HEK293 (cell line): ENCODE measurements around the gene ADAMTS8.

Experiments used
- CTCF ChIA-PET: fragments of 350-600 bp; formaldehyde crosslinking; extraction: SDS; loops from one replicate; lab custom pipeline; 2021; ENCODE audit warnings: antibody characterized with exemption; lab: Yijun Ruan, JAX
- POLR2A ChIA-PET: fragments of 300-600 bp; formaldehyde crosslinking; extraction: SDS; loops from one replicate; lab custom pipeline; 2020; ENCODE audit warnings: antibody characterized with exemption, inconsistent platforms; lab: Yijun Ruan, JAX
- H3K27ac ChIP-seq: fragments of 200-500 bp; sonication (Bioruptor generic); 2 replicates; pipeline ENCODE4 v1.5.1; 2014; ENCODE audit warnings: low read depth, low read length, control low read depth, inconsistent platforms; ENCODE audit errors: extremely low read depth
- H3K36me3 ChIP-seq, 2 experiments: fragments of 200-500 bp in 1 of 2; sonication (Bioruptor generic) in 1 of 2; 1 replicate in 1 of 2; 2 replicates in 1 of 2; pipeline ENCODE4 v1.5.1; 2014 to 2017; ENCODE audit warnings: inconsistent platforms in 2 of 2, low read length in 2 of 2; ENCODE audit not compliant: control insufficient read depth in 2 of 2, insufficient read depth in 1 of 2
- H3K4me1 ChIP-seq: fragments of 200-500 bp; sonication (Bioruptor generic); 2 replicates; pipeline ENCODE4 v1.5.1; 2014; ENCODE audit warnings: mild to moderate bottlenecking, low read length, inconsistent platforms; ENCODE audit not compliant: control insufficient read depth, insufficient read depth
- H3K4me3 ChIP-seq: 2 replicates; pipeline ENCODE4 v1.5.1; 2011; ENCODE audit warnings: low read depth, mild to moderate bottlenecking, control low read depth, low read length, moderate library complexity
- H3K9me3 ChIP-seq: fragments of 200-500 bp; sonication (Bioruptor generic); 2 replicates; pipeline ENCODE4 v1.5.1; 2014; ENCODE audit warnings: low read depth, low read length, inconsistent platforms; ENCODE audit not compliant: control insufficient read depth, insufficient read depth
- ATF2 ChIP-seq: fragments of 450-650 bp; formaldehyde crosslinking; IDR thresholded peaks from 2 replicates; pipeline ENCODE4 v1.5.1; 2016; ENCODE audit warnings: missing biosample characterization, missing genetic modification characterization, low read depth
- EGR2 ChIP-seq: fragments of 450-650 bp; formaldehyde crosslinking; IDR thresholded peaks from 2 replicates; pipeline ENCODE4 v1.5.1; 2016; ENCODE audit warnings: low read depth, missing biosample characterization, missing genetic modification characterization
- FEZF1 ChIP-seq: fragments of 450-650 bp; formaldehyde crosslinking; IDR thresholded peaks from 2 replicates; pipeline ENCODE4 v1.5.1; 2016; ENCODE audit warnings: missing biosample characterization, missing genetic modification characterization
- GLI4 ChIP-seq: fragments of 450-650 bp; formaldehyde crosslinking; IDR thresholded peaks from 2 replicates; pipeline ENCODE4 v1.5.1; 2016; ENCODE audit warnings: missing biosample characterization, missing genetic modification characterization
- GLIS1 ChIP-seq: fragments of 450-650 bp; formaldehyde crosslinking; IDR thresholded peaks from 2 replicates; pipeline ENCODE4 v1.5.1; 2016; ENCODE audit warnings: missing biosample characterization, missing genetic modification characterization
- HOXD13 ChIP-seq: sonication (generic); formaldehyde crosslinking; IDR thresholded peaks from 2 replicates; pipeline ENCODE4 v1.8.0; 2022; ENCODE audit warnings: missing genetic modification reagents, borderline replicate concordance
- INSM2 ChIP-seq: fragments of 450-650 bp; formaldehyde crosslinking; IDR thresholded peaks from 2 replicates; pipeline ENCODE4 v1.5.1; 2016; ENCODE audit warnings: missing biosample characterization, missing genetic modification characterization
- OSR2 ChIP-seq: fragments of 450-650 bp; formaldehyde crosslinking; IDR thresholded peaks from 2 replicates; pipeline ENCODE4 v1.5.1; 2016; ENCODE audit warnings: missing biosample characterization, missing genetic modification characterization
- PRDM1 ChIP-seq: fragments of 450-650 bp; formaldehyde crosslinking; IDR thresholded peaks from 2 replicates; pipeline ENCODE4; 2016; ENCODE audit warnings: missing biosample characterization, missing genetic modification characterization
- REST ChIP-seq: fragments of 450-650 bp; formaldehyde crosslinking; IDR thresholded peaks from 2 replicates; pipeline ENCODE4 v1.5.1; 2016; ENCODE audit warnings: missing biosample characterization, missing genetic modification characterization
- SP7 ChIP-seq: fragments of 450-650 bp; formaldehyde crosslinking; IDR thresholded peaks from 2 replicates; pipeline ENCODE4 v1.5.1; 2016; ENCODE audit warnings: missing biosample characterization, missing genetic modification characterization
- ZBTB1 ChIP-seq: fragments of 450-650 bp; formaldehyde crosslinking; IDR thresholded peaks from 2 replicates; pipeline ENCODE4 v1.5.1; 2016; ENCODE audit warnings: missing biosample characterization, missing genetic modification characterization
- ZBTB17 ChIP-seq: fragments of 450-650 bp; formaldehyde crosslinking; IDR thresholded peaks from 2 replicates; pipeline ENCODE4 v1.5.1; 2016; ENCODE audit warnings: missing biosample characterization, missing genetic modification characterization
- ZFP69B ChIP-seq: fragments of 450-650 bp; formaldehyde crosslinking; IDR thresholded peaks from 2 replicates; pipeline ENCODE4 v1.5.1; 2016; ENCODE audit warnings: missing biosample characterization, missing genetic modification characterization
- ZNF10 ChIP-seq: fragments of 450-650 bp; formaldehyde crosslinking; IDR thresholded peaks from 2 replicates; pipeline ENCODE4 v1.5.1; 2017; ENCODE audit warnings: missing biosample characterization, missing genetic modification characterization
- ZNF121 ChIP-seq: fragments of 450-650 bp; formaldehyde crosslinking; IDR thresholded peaks from 2 replicates; pipeline ENCODE4 v1.5.1; 2016; ENCODE audit warnings: missing biosample characterization, missing genetic modification characterization
- ZNF148 ChIP-seq: fragments of 450-650 bp; formaldehyde crosslinking; IDR thresholded peaks from 2 replicates; pipeline ENCODE4 v1.5.0; 2017; ENCODE audit warnings: missing biosample characterization, missing genetic modification characterization, borderline replicate concordance
- ZNF366 ChIP-seq: fragments of 450-650 bp; formaldehyde crosslinking; conservative IDR thresholded peaks from 2 replicates; pipeline ENCODE4 v1.5.1; 2016; ENCODE audit warnings: missing biosample characterization, missing genetic modification characterization
- ZNF561 ChIP-seq: fragments of 450-650 bp; IDR thresholded peaks from 2 replicates; pipeline ENCODE4 v1.5.1; 2018; ENCODE audit warnings: missing biosample characterization, missing genetic modification characterization, borderline replicate concordance
- ZNF585B ChIP-seq: fragments of 450-650 bp; formaldehyde crosslinking; IDR thresholded peaks from 2 replicates; pipeline ENCODE4 v1.5.1; 2016; ENCODE audit warnings: missing biosample characterization, missing genetic modification characterization
- ZNF610 ChIP-seq: fragments of 450-650 bp; formaldehyde crosslinking; IDR thresholded peaks from 2 replicates; pipeline ENCODE4 v1.5.1; 2016; ENCODE audit warnings: missing biosample characterization, missing genetic modification characterization, borderline replicate concordance
- ZNF621 ChIP-seq: fragments of 450-650 bp; formaldehyde crosslinking; IDR thresholded peaks from 2 replicates; pipeline ENCODE4 v1.5.1; 2017; ENCODE audit warnings: missing biosample characterization, missing genetic modification characterization
- ZNF768 ChIP-seq: fragments of 450-650 bp; formaldehyde crosslinking; IDR thresholded peaks from 2 replicates; pipeline ENCODE4 v1.5.1; 2018; ENCODE audit warnings: missing biosample characterization, mild to moderate bottlenecking, missing genetic modification characterization
- ZNF843 ChIP-seq: fragments of 450-650 bp; formaldehyde crosslinking; IDR thresholded peaks from 2 replicates; pipeline ENCODE4 v1.5.1; 2016; ENCODE audit warnings: missing biosample characterization, missing genetic modification characterization
- ZSCAN16 ChIP-seq: fragments of 450-650 bp; formaldehyde crosslinking; IDR thresholded peaks from 2 replicates; pipeline ENCODE4 v1.5.1; 2016; ENCODE audit warnings: missing biosample characterization, missing genetic modification characterization
- ZSCAN4 ChIP-seq: fragments of 450-650 bp; formaldehyde crosslinking; IDR thresholded peaks from 2 replicates; pipeline ENCODE4 v1.5.1; 2017; ENCODE audit warnings: missing biosample characterization, missing genetic modification characterization

ADAMTS8 gene

GRCh38 chr11:130386056-130386455, 42.4 kb downstream of the ADAMTS8 start (continued):
- no peak for TF ChIP-seq ATF2 (tag by site-specific recombination)
- no peak for TF ChIP-seq ZNF121 (tag by site-specific recombination)
- no peak for TF ChIP-seq ZNF366 (tag by site-specific recombination)

GRCh38 chr11:130383344-130384211, 44.8 kb downstream of the ADAMTS8 start:
- no peak overlapping the region; the same call in 1 of the 2 replicates for H3K27ac ChIP-seq
- ChIA-PET POLR2A (interaction anchor here (0.7 to 1.3 kb wide), 2 partner anchors 12 to 20 kb away, joined by 3 to 4 read pairs; no protein-coding TSS in a partner anchor), CTCF (no interaction called here)
- no peaks in the 10 kb centered on the region for H3K36me3 ChIP-seq
- H3K4me1 ChIP-seq, result 0 out of 2 replicates have a peak, but pooled peaks cover 3% of the 10 kb centered on the region
- no peak overlapping the region for H3K4me3 ChIP-seq
- H3K9me3 ChIP-seq, result no peaks in the 10 kb centered on the region
- no peak for TF ChIP-seq PRDM1 (tag by site-specific recombination)
- no peak for TF ChIP-seq ZNF843 (tag by site-specific recombination)
- TF ChIP-seq INSM2, result no peak
- TF ChIP-seq EGR2 (tag by site-specific recombination), result no peak
- peak; percentile 25; the same call in 1 of the 2 replicates for TF ChIP-seq SP7 (tag by site-specific recombination)
- TF ChIP-seq ZSCAN4 (tag by site-specific recombination), result no peak
- TF ChIP-seq REST (tag by site-specific recombination), result no peak
- no peak for TF ChIP-seq ZNF10 (tag by site-specific recombination)
- 0 out of 2 replicates have a peak, but pooled peaks have one; percentile 41 for TF ChIP-seq ZNF561 (tag by site-specific recombination)
- peak; percentile 62 for TF ChIP-seq ZBTB17
- no peak for TF ChIP-seq ZNF148
- TF ChIP-seq ZNF610, result no peak
- no peak for TF ChIP-seq ZBTB1 (tag by site-specific recombination)
- TF ChIP-seq HOXD13 (CRISPR knock-in tag), result peak; percentile 22; the same call in 1 of the 2 replicates
- peak; percentile 96 for TF ChIP-seq ZFP69B (tag by site-specific recombination)
- TF ChIP-seq ZNF585B, result no peak
- TF ChIP-seq GLI4, result no peak
- TF ChIP-seq ZSCAN16 (tag by site-specific recombination), result no peak
- TF ChIP-seq GLIS1 (tag by site-specific recombination), result peak; percentile 87
- no peak; the same call in 1 of the 2 replicates for TF ChIP-seq FEZF1 (tag by site-specific recombination)
- peak; percentile 77 for TF ChIP-seq OSR2 (tag by site-specific recombination)
- no peak for TF ChIP-seq ZNF621 (tag by site-specific recombination)
- 0 out of 2 replicates have a peak, but pooled peaks have one; percentile 16 for TF ChIP-seq ZNF768 (tag by site-specific recombination)
